OCI-LY7 (cell line): ENCODE data around the gene HNRNPL. TPM values are rescaled to one million over a fixed set of nuclear protein-coding genes. Genes with fewer than 3 reads are reported as not detected.

Source experiments
- Bru-seq: library from RNA; stranded (reverse); fragments of 400-500 nt; gene quantifications from one replicate; lab custom pipeline; 2021; lab: Mats Ljungman, UMichigan
- BruChase-seq, 2 experiments: library from RNA; stranded (reverse); fragments of 400-500 nt; gene quantifications; one replicate each; lab custom pipeline; 2021; lab: Mats Ljungman, UMichigan
- BruUV-seq: library from RNA; stranded (reverse); fragments of 400-500 nt; replicated peaks from 2 replicates; lab custom pipeline; 2021; lab: Mats Ljungman, UMichigan
- CTCF ChIA-PET: fragments of 300-600 bp; sonication (Branson Sonifier 250); formaldehyde crosslinking; loops from one replicate; lab custom pipeline; 2022; ENCODE audit warnings: antibody characterized with exemption; ENCODE audit not compliant: unreplicated experiment; lab: Charles Lee
- POLR2A ChIA-PET: fragments of 300-600 bp; sonication (Branson Sonifier 250); formaldehyde crosslinking; loops from one replicate; lab custom pipeline; 2022; ENCODE audit warnings: antibody characterized with exemption; lab: Charles Lee
- DNase-seq: peaks from one replicate; pipeline ENCODE4 v3.0.0-alpha.2; 2015; ENCODE audit warnings: low spot score
- H2AFZ ChIP-seq: fragments of 200-600 bp; sonication (generic), shearing (Covaris generic); 2 replicates; pipeline ENCODE4 v1.6.1; 2014; ENCODE audit warnings: mild to moderate bottlenecking, antibody characterized with exemption, low read length, moderate library complexity
- H3K27ac ChIP-seq: fragments of 200-600 bp; sonication (generic); 2 replicates; pipeline ENCODE4 v1.5.1; 2014; ENCODE audit warnings: mixed run types, low read depth, mild to moderate bottlenecking, moderate library complexity, low read length, inconsistent platforms; ENCODE audit not compliant: poor library complexity, severe bottlenecking
- H3K36me3 ChIP-seq: fragments of 200-600 bp; sonication (generic); 2 replicates; pipeline ENCODE4 v1.6.1; 2014; ENCODE audit warnings: mild to moderate bottlenecking, antibody characterized with exemption, low read length, moderate library complexity, mixed read lengths; ENCODE audit not compliant: insufficient read depth
- H3K4me1 ChIP-seq: fragments of 200-600 bp; sonication (generic); 2 replicates; pipeline ENCODE4 v1.5.1; 2014; ENCODE audit warnings: mild to moderate bottlenecking, low read length; ENCODE audit not compliant: insufficient read depth, poor library complexity, severe bottlenecking
- H3K4me2 ChIP-seq: fragments of 200-600 bp; sonication (generic); 2 replicates; pipeline ENCODE4 v1.6.1; 2014; ENCODE audit warnings: mild to moderate bottlenecking, low read length
- H3K4me3 ChIP-seq: fragments of 200-600 bp; sonication (generic); 2 replicates; pipeline ENCODE4 v1.5.1; 2014; ENCODE audit warnings: mild to moderate bottlenecking, low read depth, low read length; ENCODE audit not compliant: poor library complexity, severe bottlenecking
- H3K79me2 ChIP-seq: fragments of 200-600 bp; sonication (generic); 2 replicates; pipeline ENCODE4 v1.6.1; 2016; ENCODE audit warnings: low read depth, mild to moderate bottlenecking, low read length, moderate library complexity, mixed read lengths; ENCODE audit not compliant: insufficient read depth
- H3K9me2 ChIP-seq: fragments of 200-600 bp; sonication (generic); 2 replicates; pipeline ENCODE4 v1.6.1; 2016; ENCODE audit warnings: mild to moderate bottlenecking, low read length, mixed read lengths; ENCODE audit not compliant: insufficient read depth
- H3K9me3 ChIP-seq: fragments of 200-600 bp; sonication (generic); 2 replicates; pipeline ENCODE4 v1.6.1; 2014; ENCODE audit warnings: mild to moderate bottlenecking, mixed run types, low read length, mixed read lengths
- H4K20me1 ChIP-seq: fragments of 200-600 bp; sonication (generic); 2 replicates; pipeline ENCODE4 v1.6.1; 2014; ENCODE audit warnings: mild to moderate bottlenecking, antibody characterized with exemption, low read length, moderate library complexity, mixed read lengths; ENCODE audit not compliant: insufficient read depth
- CTCF ChIP-seq: fragments of 200-600 bp; sonication (generic); conservative IDR thresholded peaks from 2 replicates; pipeline ENCODE4 v1.5.1; 2014; ENCODE audit warnings: mild to moderate bottlenecking, antibody characterized with exemption, low read length, moderate library complexity, mixed read lengths
- EZH2phosphoT487 ChIP-seq: fragments of 200-600 bp; sonication (generic); IDR thresholded peaks from 2 replicates; pipeline ENCODE4 v1.6.1; 2018; ENCODE audit warnings: low read depth, borderline replicate concordance, mild to moderate bottlenecking, mixed run types, antibody characterized with exemption, low read length, moderate library complexity, mixed read lengths
- intact Hi-C: fragments of 100-400 bp; cut with micrococcal nuclease; formaldehyde crosslinking; loops from one replicate; pipeline ENCODE4 v1.10.0; 2022; ENCODE audit not compliant: unreplicated experiment
- long read RNA-seq: library from polyadenylated mRNA; stranded (forward); transcript quantifications from one replicate; pipeline ENCODE4 v2.0.0, GENCODE V29; 2022
- total RNA-seq, 2 experiments: library from RNA; depleted of rRNA in 1 of 2; stranded (reverse); fragments of >200 nt in 1 of 2; shearing (Covaris generic) in 1 of 2; gene quantifications; 2 replicates each; pipeline ENCODE4 v1.2.3, GENCODE V29; 2014 to 2022

HNRNPL gene
- total RNA-seq (2014; rRNA removed; shearing (Covaris generic)) = 236 and 263 TPM in 2 replicates
- total RNA-seq (2022) = 655 and 706 TPM in 2 replicates
- percentile 97 among the genes with signal in this experiment for Bru-seq, nascent RNA
- percentile 99 among the genes with signal in this experiment for BruChase-seq, experiment 1, labeled RNA remaining after a 6-hour chase
- percentile 97 among the genes with signal in this experiment for BruChase-seq, experiment 2, labeled RNA remaining after a 2-hour chase
- long read RNA-seq, transcript HNRNPL-201 (13 exons, 2,471 nt) = major isoform, 168 of 273 reads
- long read RNA-seq, transcript HNRNPL-206 (6 exons, 3,094 nt) = minor isoform, 14 of 273 reads
- long read RNA-seq, partial matches to known transcripts = 63 of 273 reads
- long read RNA-seq, other reads (novel, unspliced or antisense) = 25 of 273 reads

- DNase-seq = peak; percentile 100
Measured at GRCh38 chr19:38849860-38850435, at the start of gene HNRNPL. Gene HNRNPL (minus strand): TSS chr19:38849986. CDS start chr19:38849966, 20 bp downstream.

GRCh38 chr19:38898788-38899446 lies 49.1 kb upstream of the HNRNPL start:
- Histone ChIP-seq H3K4me2 (peak overlapping the region; percentile 82), H3K36me3 (peaks cover 3% of the 10 kb centered on the region; the same call in 1 of the 2 replicates), H3K79me2 (peaks cover 19% of the 10 kb centered on the region), H3K9me3 (peaks cover 4% of the 10 kb centered on the region; the same call in 1 of the 2 replicates), H3K27ac (no peak overlapping the region), H2AFZ (peak overlapping the region; percentile 69), H3K9me2 (no peaks in the 10 kb centered on the region), H4K20me1 (no peaks in the 10 kb centered on the region), H3K4me1 (peaks cover 16% of the 10 kb centered on the region), H3K4me3 (peak overlapping the region; percentile 83)
- ChIA-PET POLR2A (interaction anchor here (1.2 kb wide), 1 partner anchor 31 kb away, joined by 3 read pairs; the partner anchor contains the start of gene SARS2), CTCF (no interaction called here)
- no peak for TF ChIP-seq EZH2phosphoT487
- no peak for TF ChIP-seq CTCF
- peak; percentile 27 for DNase-seq
- intact Hi-C loops = loop anchor here (2.0 kb wide), 1 partner anchor 48 kb away; no protein-coding TSS in a partner anchor
- TSS peak; percentile 64 for BruUV-seq

More at GRCh38 chr19:38849860-38850435, at the start of gene HNRNPL:
- Histone ChIP-seq H3K36me3 (peaks cover 42% of the 10 kb centered on the region), H3K4me1 (peaks cover 29% of the 10 kb centered on the region), H3K4me3 (peak within 1 kb of the TSS; percentile 94), H4K20me1 (peaks cover 26% of the 10 kb centered on the region), H3K9me2 (no peaks in the 10 kb centered on the region), H2AFZ (no peak within 1 kb of the TSS; the same call in 1 of the 2 replicates), H3K4me2 (peak within 1 kb of the TSS; percentile 99), H3K9me3 (no peaks in the 10 kb centered on the region), H3K79me2 (peaks cover 48% of the 10 kb centered on the region), H3K27ac (peak within 1 kb of the TSS; percentile 92)
- TF ChIP-seq CTCF = peak; percentile 42
- TF ChIP-seq EZH2phosphoT487 = no peak
- ChIA-PET POLR2A (interaction anchor here (0.9 to 1.0 kb wide), 3 partner anchors 8 to 87 kb away, joined by 5 to 6 read pairs (median 5); no protein-coding TSS in a partner anchor), CTCF (no interaction called here)
- intact Hi-C loops = loop anchor here (1.0 to 10.0 kb wide), 6 partner anchors 37 to 873 kb away; partner anchors contain the start of genes MRPS12, NFKBIB, SARS2 and SIRT2
- no TSS peak for BruUV-seq
